BJ (cell line): Measurements from ENCODE around the gene DMRTC2. TPM values are rescaled to one million over a fixed set of nuclear protein-coding genes. Genes with fewer than 3 reads are reported as not detected.

ENCODE experiments used
- CTCF ChIA-PET: fragments of 350-600 bp; formaldehyde crosslinking; extraction: SDS; loops from one replicate; lab custom pipeline; 2021; ENCODE audit warnings: antibody characterized with exemption, inconsistent platforms; lab: Yijun Ruan, JAX
- POLR2A ChIA-PET: fragments of 300-600 bp; sonication (Branson Sonifier 250); formaldehyde crosslinking; extraction: SDS; loops from one replicate; lab custom pipeline; 2021; ENCODE audit warnings: antibody characterized with exemption; lab: Charles Lee
- DNase-seq: peaks from one replicate; pipeline ENCODE4 v3.0.0-alpha.2; 2011; ENCODE audit warnings: low read depth
- H3K27me3 ChIP-seq: 2 replicates; pipeline ENCODE4 v1.6.0; 2011; ENCODE audit warnings: low read length; ENCODE audit not compliant: control insufficient read depth, insufficient read depth
- H3K36me3 ChIP-seq: 2 replicates; pipeline ENCODE4 v1.5.1; 2011; ENCODE audit warnings: low read length; ENCODE audit not compliant: control insufficient read depth, insufficient read depth
- H3K4me3 ChIP-seq: 2 replicates; pipeline ENCODE4 v1.5.1; 2011; ENCODE audit warnings: low read depth, mild to moderate bottlenecking, control low read depth, low read length
- CTCF ChIP-seq: IDR thresholded peaks from 2 replicates; pipeline ENCODE4 v1.5.1; 2011; ENCODE audit warnings: low read depth, mild to moderate bottlenecking, control low read depth, inconsistent platforms, low read length, moderate library complexity; ENCODE audit not compliant: insufficient read depth
- polyA plus RNA-seq: library from polyadenylated mRNA; depleted of rRNA; stranded (reverse); fragments of >200 nt; gene quantifications from 2 replicates; pipeline ENCODE4 v1.2.3, GENCODE V29; 2011

DMRTC2 gene
- polyA plus RNA-seq, 1 experiment: not detected

DNA sequence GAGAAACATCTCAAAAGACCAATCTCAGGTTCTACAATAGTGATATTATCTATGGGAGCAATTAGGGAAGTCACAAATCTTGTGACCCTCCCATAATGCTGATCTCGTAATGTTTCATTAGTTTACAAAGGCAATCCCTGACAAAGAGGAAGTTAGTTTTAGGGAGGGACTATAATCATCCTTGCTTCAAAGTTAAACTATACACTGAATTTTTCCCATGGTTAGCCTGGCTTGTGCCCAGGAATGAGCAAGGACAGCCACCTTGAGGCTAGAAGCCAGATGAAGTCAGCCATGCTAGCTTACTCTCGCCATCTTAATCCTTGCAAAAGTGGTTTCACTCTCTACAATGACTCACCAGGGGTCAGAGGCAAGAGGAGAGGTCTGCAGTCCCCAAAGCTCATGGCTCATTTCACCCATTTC, 43.0 kb upstream of the DMRTC2 start:
- no peaks in the 10 kb centered on the region for H3K36me3 ChIP-seq
- CTCF ChIA-PET: interaction anchor here (1.1 to 3.4 kb wide), 2 partner anchors 8 to 16 kb away, joined by 3 to 23 read pairs; no protein-coding TSS in a partner anchor
- DNase-seq: no peak
- TF ChIP-seq CTCF: no peak
- H3K4me3 ChIP-seq: no peak overlapping the region
- POLR2A ChIA-PET: no interaction called here
- H3K27me3 ChIP-seq: peaks cover 3% of the 10 kb centered on the region

DNA sequence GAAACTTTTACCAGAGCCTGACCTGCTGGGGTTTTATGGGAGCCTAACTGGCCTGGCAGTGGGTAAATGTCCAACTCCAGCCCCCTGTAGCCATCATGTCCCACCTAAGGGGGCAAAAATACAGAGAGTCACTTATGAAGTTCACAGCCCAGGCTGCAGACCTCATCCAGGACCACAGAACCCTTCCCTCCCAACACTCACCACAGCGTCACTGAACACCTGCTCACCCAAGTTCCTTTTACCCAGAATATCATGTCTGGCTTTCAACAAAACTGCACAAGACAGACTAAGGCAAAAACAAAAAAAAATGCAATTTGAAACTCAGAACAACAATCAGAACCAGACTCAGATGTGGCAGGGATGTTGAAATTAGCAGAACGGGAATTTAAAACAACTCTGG, 42.1 kb upstream of the DMRTC2 start:
- DNase-seq: no peak
- ChIA-PET POLR2A (no interaction called here), CTCF (interaction anchor here (3.4 kb wide), 1 partner anchor 9 kb away, joined by 23 read pairs; no protein-coding TSS in a partner anchor)
- TF ChIP-seq CTCF: no peak
- Histone ChIP-seq H3K36me3 (no peaks in the 10 kb centered on the region), H3K4me3 (no peak overlapping the region), H3K27me3 (peaks cover 3% of the 10 kb centered on the region)

DNA sequence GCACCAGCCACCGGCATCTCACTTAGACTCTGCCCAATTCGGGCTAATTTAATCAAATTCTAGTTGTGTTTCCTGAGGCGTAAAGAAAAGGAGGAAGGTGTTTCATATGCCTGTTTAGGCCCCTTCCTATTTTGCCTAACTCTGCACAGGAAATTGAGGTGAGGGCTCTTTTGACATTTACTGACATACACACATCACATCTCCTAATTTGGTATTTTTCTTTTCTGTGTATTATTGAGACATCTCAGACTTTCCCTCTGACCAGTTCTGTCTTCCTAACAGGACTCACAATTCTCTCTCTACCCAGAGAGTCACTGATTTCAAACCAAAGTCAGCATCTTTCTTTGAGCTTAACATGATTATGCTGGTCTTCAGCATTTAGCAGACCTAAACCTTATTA, 40.5 kb upstream of the DMRTC2 start:
- H3K36me3 ChIP-seq: no peaks in the 10 kb centered on the region
- TF ChIP-seq CTCF: no peak
- no peak for DNase-seq
- H3K27me3 ChIP-seq: peaks cover 3% of the 10 kb centered on the region
- ChIA-PET CTCF (interaction anchor here (3.4 kb wide), 1 partner anchor 11 kb away, joined by 23 read pairs; no protein-coding TSS in a partner anchor), POLR2A (no interaction called here)
- no peak overlapping the region for H3K4me3 ChIP-seq

- no peaks in the 10 kb centered on the region for H3K36me3 ChIP-seq
- no peak for TF ChIP-seq CTCF
- H3K4me3 ChIP-seq: no peak overlapping the region
- DNase-seq: no peak
- CTCF ChIA-PET: no interaction called here
- POLR2A ChIA-PET: no interaction called here
- no peaks in the 10 kb centered on the region for H3K27me3 ChIP-seq
These were observed 37.7 kb upstream of the DMRTC2 start for GRCh38 chr19:41807176-41807575.

- Histone ChIP-seq H3K36me3 (no peaks in the 10 kb centered on the region), H3K27me3 (no peaks in the 10 kb centered on the region), H3K4me3 (no peak overlapping the region)
- no peak for TF ChIP-seq CTCF
- no peak for DNase-seq
- ChIA-PET CTCF (no interaction called here), POLR2A (no interaction called here)
These were observed 35.9 kb upstream of the DMRTC2 start for GRCh38 chr19:41808663-41809566.
